IMR-90 (cell line): ENCODE results near the gene TMEM239. TPM values are rescaled to one million over a fixed set of nuclear protein-coding genes. Genes with fewer than 3 reads are reported as not detected.
A peak's percentile ranks its signal among the peaks of the same experiment; 100 is the strongest.

Source experiments
- ATAC-seq: fragments of 200-7000 bp; cut with Tn5 transposase; 2 replicates; pipeline ENCODE4 v1.9.1; 2020; ENCODE audit warnings: low read depth, mild to moderate bottlenecking, moderate library complexity
- BruUV-seq: library from RNA; stranded (reverse); fragments of 400-500 nt; replicated peaks from 2 replicates; lab custom pipeline; 2021; lab: Mats Ljungman, UMichigan
- CTCF ChIA-PET: fragments of 300-600 bp; formaldehyde crosslinking; extraction: SDS; loops from one replicate; lab custom pipeline; 2021; ENCODE audit warnings: antibody characterized with exemption; lab: Yijun Ruan, JAX
- POLR2A ChIA-PET: fragments of 300-600 bp; sonication (Branson Sonifier 250); formaldehyde crosslinking; loops from one replicate; lab custom pipeline; 2022; ENCODE audit warnings: antibody characterized with exemption; ENCODE audit not compliant: unreplicated experiment; lab: Charles Lee
- DNase-seq: peaks from one replicate; pipeline ENCODE4 v3.0.0; 2013
- H2AFZ ChIP-seq: replicated peaks from 2 replicates; pipeline ENCODE3; 2013; ENCODE audit warnings: low read length, mild to moderate bottlenecking; ENCODE audit not compliant: poor library complexity
- H2AK5ac ChIP-seq: 2 replicates; pipeline ENCODE4 v1.6.1; 2013; ENCODE audit warnings: low read depth, low read length, inconsistent platforms
- H2AK9ac ChIP-seq: replicated peaks from 2 replicates; pipeline ENCODE3; 2013; ENCODE audit warnings: mild to moderate bottlenecking, low read depth, low read length, moderate library complexity; ENCODE audit not compliant: poor library complexity
- H2BK120ac ChIP-seq: 2 replicates; pipeline ENCODE4 v1.6.1; 2013; ENCODE audit warnings: low read depth, low read length, inconsistent platforms
- H2BK15ac ChIP-seq: 3 replicates; pipeline ENCODE4 v1.6.1; 2013; ENCODE audit warnings: low read depth, low read length, inconsistent platforms
- H2BK20ac ChIP-seq: 2 replicates; pipeline ENCODE4 v1.6.1; 2013; ENCODE audit warnings: low read depth, mild to moderate bottlenecking, inconsistent platforms, low read length, moderate library complexity
- H2BK5ac ChIP-seq: 2 replicates; pipeline ENCODE4 v1.6.1; 2013; ENCODE audit warnings: mild to moderate bottlenecking, low read depth, low read length, inconsistent platforms; ENCODE audit not compliant: poor library complexity, severe bottlenecking
- H3K14ac ChIP-seq: replicated peaks from 2 replicates; pipeline ENCODE4 v1.6.1; 2013; ENCODE audit warnings: low read depth, low read length, inconsistent platforms
- H3K18ac ChIP-seq: 2 replicates; pipeline ENCODE4 v1.6.1; 2013; ENCODE audit warnings: low read depth, low read length, control low read depth
- H3K23ac ChIP-seq: 2 replicates; pipeline ENCODE4 v1.6.1; 2013; ENCODE audit warnings: low read depth, low read length, inconsistent platforms
- H3K27ac ChIP-seq: 2 replicates; pipeline ENCODE4 v1.5.1; 2013; ENCODE audit warnings: mild to moderate bottlenecking, control low read depth, low read length; ENCODE audit not compliant: insufficient read depth
- H3K27me3 ChIP-seq: 2 replicates; pipeline ENCODE4 v1.6.1; 2013; ENCODE audit warnings: low read length; ENCODE audit not compliant: control insufficient read depth, insufficient read depth
- H3K36me3 ChIP-seq: 2 replicates; pipeline ENCODE4 v1.6.1; 2013; ENCODE audit warnings: low read length, mixed read lengths; ENCODE audit not compliant: control insufficient read depth, insufficient read depth
- H3K4ac ChIP-seq: 2 replicates; pipeline ENCODE4 v1.6.1; 2013; ENCODE audit warnings: low read depth, low read length, inconsistent platforms
- H3K4me1 ChIP-seq: 2 replicates; pipeline ENCODE4 v1.6.1; 2013; ENCODE audit warnings: low read length, mixed read lengths; ENCODE audit not compliant: control insufficient read depth, insufficient read depth
- H3K4me2 ChIP-seq: 2 replicates; pipeline ENCODE4 v1.6.1; 2013; ENCODE audit warnings: low read depth, mild to moderate bottlenecking, control low read depth, low read length, moderate library complexity
- H3K4me3 ChIP-seq: 2 replicates; pipeline ENCODE4 v1.5.1; 2013; ENCODE audit warnings: low read depth, mild to moderate bottlenecking, control low read depth, low read length, moderate library complexity; ENCODE audit not compliant: insufficient read depth
- H3K56ac ChIP-seq: 2 replicates; pipeline ENCODE4 v1.6.1; 2013; ENCODE audit warnings: low read length, inconsistent platforms; ENCODE audit not compliant: insufficient read depth; ENCODE audit errors: extremely low read depth
- H3K79me1 ChIP-seq, 2 experiments: 2 replicates each; pipeline ENCODE4 v1.6.1; 2013; ENCODE audit warnings: low read length in 2 of 2, inconsistent platforms in 1 of 2, low read depth in 1 of 2
- H3K9ac ChIP-seq: 2 replicates; pipeline ENCODE4 v1.6.1; 2013; ENCODE audit warnings: low read depth, low read length, control low read depth
- H3K9me1 ChIP-seq: 2 replicates; pipeline ENCODE4 v1.6.1; 2013; ENCODE audit warnings: low read length, inconsistent platforms; ENCODE audit not compliant: insufficient read depth
- H3K9me3 ChIP-seq: 2 replicates; pipeline ENCODE4 v1.6.1; 2013; ENCODE audit warnings: low read length; ENCODE audit not compliant: control insufficient read depth, insufficient read depth
- H4K20me1 ChIP-seq: 2 replicates; pipeline ENCODE4 v1.6.1; 2013; ENCODE audit warnings: low read length, inconsistent platforms; ENCODE audit not compliant: insufficient read depth
- H4K5ac ChIP-seq: 2 replicates; pipeline ENCODE4 v1.6.1; 2013; ENCODE audit warnings: mild to moderate bottlenecking, low read depth, low read length, control low read depth
- H4K8ac ChIP-seq, 2 experiments: 2 replicates each; pipeline ENCODE4 v1.6.1; 2013; ENCODE audit warnings: low read depth in 2 of 2, low read length in 2 of 2, control low read depth in 1 of 2, inconsistent platforms in 1 of 2
- H4K91ac ChIP-seq: 2 replicates; pipeline ENCODE4 v1.6.1; 2013; ENCODE audit warnings: low read depth, low read length, inconsistent platforms; ENCODE audit not compliant: insufficient read depth
- BHLHE40 ChIP-seq: fragments of 150-350 bp; IDR thresholded peaks from 2 replicates; pipeline ENCODE4 v1.6.1; 2016; ENCODE audit warnings: mild to moderate bottlenecking, low read depth, low read length
- MAFK ChIP-seq: IDR thresholded peaks from 2 replicates; pipeline ENCODE4 v1.6.1; 2012; ENCODE audit warnings: low read depth, low read length, improper control_type of control experiment
- RCOR1 ChIP-seq: IDR thresholded peaks from 2 replicates; pipeline ENCODE4 v1.6.1; 2012; ENCODE audit warnings: mild to moderate bottlenecking, low read length, improper control_type of control experiment; ENCODE audit not compliant: insufficient replicate concordance
- WGBS, 2 experiments: methylation state at CpG; one replicate each; pipeline versions ENCODE4 v1.1.5 to v1.1.7; 2013; ENCODE audit warnings: missing lambda C conversion rate in 2 of 2; ENCODE audit not compliant: insufficient read length in 1 of 2; ENCODE audit errors: extremely low coverage in 2 of 2; 5-methylcytosine and 5-hydroxymethylcytosine counted together
- dilution Hi-C: fragments of 300-500 bp; cut with HindIII; formaldehyde crosslinking; loops from one replicate; pipeline ENCODE4 v1.14.3; 2018; ENCODE audit warnings: low sequenced_read_pairs; ENCODE audit not compliant: unreplicated experiment
- in situ Hi-C: fragments of 300-500 bp; cut with MboI; formaldehyde crosslinking; loops from 3 replicates; pipeline ENCODE4 v1.14.3; 2019; ENCODE audit warnings: low sequenced_read_pairs, inconsistent platforms, mixed read lengths
- intact Hi-C: fragments of 100-400 bp; cut with micrococcal nuclease; formaldehyde crosslinking; loops from 2 replicates; pipeline ENCODE4 v1.10.0; 2022
- polyA plus RNA-seq, 3 experiments: library from polyadenylated mRNA; depleted of rRNA; stranded (reverse); fragments of >200 nt; gene quantifications; 2 replicates each; pipeline ENCODE4 v1.2.3, GENCODE V29; 2012; ENCODE audit warnings: low replicate concordance in 1 of 3
- total RNA-seq: library from RNA; depleted of rRNA; stranded (reverse); fragments of >200 nt; gene quantifications from 2 replicates; pipeline ENCODE4 v1.2.3, GENCODE V29; 2012

Gene TMEM239
- total and polyA plus RNA-seq, 2 of the 4 experiments (the other 2 are of a cell fraction), result 0.32 TPM; not detected in 1

DNA sequence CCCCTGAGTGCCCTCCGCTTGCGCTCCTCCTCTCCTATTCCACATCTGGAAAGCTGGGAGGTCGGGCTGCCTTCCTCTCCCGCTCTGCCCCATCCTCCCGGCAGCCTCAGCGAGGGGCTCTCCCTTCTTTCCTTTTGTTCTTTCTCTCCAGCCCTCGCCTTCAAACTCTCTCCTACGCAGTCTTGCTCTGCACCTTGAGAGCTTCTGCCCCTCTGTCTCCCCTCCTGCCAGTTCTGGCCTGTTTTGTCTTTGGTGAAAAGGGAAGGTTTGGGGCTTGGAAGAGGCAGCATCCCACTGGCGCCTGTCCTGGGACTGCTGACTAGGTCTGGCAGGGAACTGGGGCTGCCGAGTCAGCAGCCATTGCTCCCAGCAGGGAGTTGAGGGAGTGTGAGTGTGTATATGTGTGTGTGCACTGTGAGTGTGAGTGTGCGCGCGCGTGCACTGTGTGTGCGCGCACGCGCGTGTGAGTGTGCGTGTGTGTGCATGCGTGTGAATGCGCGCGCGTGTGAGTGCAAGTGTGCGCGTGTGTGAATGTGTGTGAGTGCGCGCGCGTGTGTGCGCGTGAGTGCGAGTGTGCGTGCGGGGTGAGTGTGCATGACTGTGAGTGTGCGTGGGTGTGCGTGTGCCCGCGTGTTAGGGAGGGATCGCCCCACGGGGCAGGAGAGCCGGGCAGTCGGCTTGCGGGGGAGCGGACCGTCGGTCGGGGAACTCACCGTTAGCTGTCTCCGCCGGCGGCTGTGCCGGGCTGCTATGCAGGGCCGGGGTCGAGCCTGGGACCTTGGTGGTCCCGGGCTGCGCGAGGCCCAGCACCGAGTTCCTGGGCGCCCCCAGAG, 16.3 kb upstream of the TMEM239 start:
- Histone ChIP-seq H3K18ac (no peak overlapping the region; the same call in 1 of the 2 replicates), H3K14ac (0 out of 2 replicates have a peak overlapping the region, but pooled peaks have one; percentile 11), H3K4me1 (peaks cover under 1% of the 10 kb centered on the region; the same call in 1 of the 2 replicates), H3K36me3 (no peaks in the 10 kb centered on the region; the same call in 1 of the 2 replicates), H3K4me2 (peak overlapping the region; percentile 58), H2BK20ac (no peak overlapping the region), H3K4ac (0 out of 2 replicates have a peak overlapping the region, but pooled peaks have one; percentile 45), H2BK120ac (peak overlapping the region; percentile 44; the same call in 1 of the 2 replicates), H3K56ac (no peak overlapping the region), H4K20me1 (no peaks in the 10 kb centered on the region), H4K5ac (peak overlapping the region; percentile 32; the same call in 1 of the 2 replicates), H2AK9ac (no peak overlapping the region), H3K79me1 (no peaks in the 10 kb centered on the region), H3K27ac (peak overlapping the region; percentile 32; the same call in 1 of the 2 replicates), H3K27me3 (peaks cover 53% of the 10 kb centered on the region), H2BK5ac (no peak overlapping the region), H3K23ac (no peak overlapping the region), H3K9me1 (no peaks in the 10 kb centered on the region), H4K91ac (no peak overlapping the region; the same call in 1 of the 2 replicates), H4K8ac (peak overlapping the region; percentile 5 to 62; a peak in 2 of 4 replicates), H2AFZ (peak overlapping the region; percentile 84), H3K9me3 (0 out of 2 replicates have a peak, but pooled peaks cover 9% of the 10 kb centered on the region), H2BK15ac (no peak overlapping the region), H2AK5ac (no peak overlapping the region), H3K4me3 (peak overlapping the region; percentile 25), H3K9ac (peak overlapping the region; percentile 50; the same call in 1 of the 2 replicates)
- intact Hi-C loops, result loop anchor here (2.0 kb wide), 1 partner anchor 41 kb away; the partner anchor contains the start of genes PCED1A and VPS16
- POLR2A ChIA-PET, result no interaction called here
- peak; percentile 37; the same call in 1 of the 2 replicates for TF ChIP-seq MAFK
- no peak for TF ChIP-seq RCOR1
- no peak for TF ChIP-seq BHLHE40
- dilution Hi-C loops, result no loop called here
- no TSS peak for BruUV-seq
- DNase-seq, result peak; percentile 7
- 4% methylated on average over 13 of the region's 61 CpGs; no CpG with 5 or more reads in 1 of the 2 experiments for WGBS, 2 experiments
- ATAC-seq, result peak; percentile 71
- in situ Hi-C loops, result loop anchor here (25.0 kb wide), 1 partner anchor 688 kb away; the partner anchor contains the start of gene STK35
- CTCF ChIA-PET, result interaction anchor here (1.0 to 1.2 kb wide), 2 partner anchors 29 to 44 kb away, joined by 3 to 5 read pairs; no protein-coding TSS in a partner anchor
